ENCODE results near the gene PDE7B. TPM values are rescaled to one million over a fixed set of nuclear protein-coding genes. Genes with fewer than 3 reads are reported as not detected.

The PDE7B gene
- total RNA-seq, 1 donor, result 25.3 TPM

DNA sequence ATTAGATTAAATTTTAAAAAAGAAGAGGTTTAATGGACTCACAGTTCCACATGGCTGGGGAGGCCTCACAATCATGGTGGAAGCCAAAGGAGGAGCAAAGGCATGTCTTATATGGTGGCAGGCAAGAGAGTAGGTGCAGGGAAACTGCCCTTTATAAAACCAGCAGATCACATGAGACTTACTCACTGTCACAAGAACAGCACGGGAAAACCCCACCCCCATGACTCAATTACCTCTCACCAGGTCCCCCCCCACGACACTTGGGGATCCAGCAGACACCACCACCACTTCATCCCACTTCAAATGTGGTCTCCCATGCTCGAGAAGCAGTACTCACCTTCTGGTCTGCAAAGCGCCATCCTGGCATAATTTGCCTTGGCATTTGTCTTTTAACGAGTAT lies 374.0 kb downstream of the PDE7B start:
- H3K27ac ChIP-seq (ENCODE audit: low read depth, low read length), result peak overlapping the region; percentile 78

GRCh38 chr6:136226027-136226673 lies 374.6 kb downstream of the PDE7B start:
- H4K20me1 ChIP-seq (ENCODE audit: insufficient read depth, low read length), result no peaks in the 10 kb centered on the region
- peak overlapping the region; percentile 87 for H2AFZ ChIP-seq (ENCODE audit: low read length)
- no peak for DNase-seq (ENCODE audit: insufficient read length, low spot score, missing footprints)
- no peaks in the 10 kb centered on the region for H3K27me3 ChIP-seq (ENCODE audit: insufficient read depth, low read length)
- H3K79me2 ChIP-seq (ENCODE audit: insufficient read depth, low read length), result no peaks in the 10 kb centered on the region
- no peaks in the 10 kb centered on the region for H3K36me3 ChIP-seq (ENCODE audit: insufficient read depth, low read length)
- H3K9me3 ChIP-seq (ENCODE audit: low read depth, low read length), result no peaks in the 10 kb centered on the region
- H3K4me1 ChIP-seq (ENCODE audit: insufficient read depth, low read length), result peaks cover 10% of the 10 kb centered on the region
- H3K4me2 ChIP-seq (ENCODE audit: insufficient read depth, low read length), result peak overlapping the region; percentile 89
- peak overlapping the region; percentile 78 for H3K27ac ChIP-seq (ENCODE audit: low read depth, low read length)
- H3K4me3 ChIP-seq (ENCODE audit: insufficient read depth, low read length), result peak overlapping the region; percentile 65
- TF ChIP-seq CTCF (IDR thresholded peaks at IDR 0.05; ENCODE audit: extremely low read depth, low read depth, low read length), result peak; percentile 100

More for the DNA sequence above, 374.0 kb downstream of the PDE7B start:
- H3K79me2 ChIP-seq (ENCODE audit: insufficient read depth, low read length), result no peaks in the 10 kb centered on the region
- no peak overlapping the region for H3K4me3 ChIP-seq (ENCODE audit: insufficient read depth, low read length)
- no peaks in the 10 kb centered on the region for H3K27me3 ChIP-seq (ENCODE audit: insufficient read depth, low read length)
- no peaks in the 10 kb centered on the region for H4K20me1 ChIP-seq (ENCODE audit: insufficient read depth, low read length)
- no peaks in the 10 kb centered on the region for H3K9me3 ChIP-seq (ENCODE audit: low read depth, low read length)
- DNase-seq (ENCODE audit: insufficient read length, low spot score, missing footprints), result no peak
- no peaks in the 10 kb centered on the region for H3K36me3 ChIP-seq (ENCODE audit: insufficient read depth, low read length)
- peak overlapping the region; percentile 89 for H3K4me2 ChIP-seq (ENCODE audit: insufficient read depth, low read length)
- H3K4me1 ChIP-seq (ENCODE audit: insufficient read depth, low read length), result peaks cover 6% of the 10 kb centered on the region
- TF ChIP-seq CTCF (IDR thresholded peaks at IDR 0.05; ENCODE audit: extremely low read depth, low read depth, low read length), result no peak
- peak overlapping the region; percentile 87 for H2AFZ ChIP-seq (ENCODE audit: low read length)

DNA sequence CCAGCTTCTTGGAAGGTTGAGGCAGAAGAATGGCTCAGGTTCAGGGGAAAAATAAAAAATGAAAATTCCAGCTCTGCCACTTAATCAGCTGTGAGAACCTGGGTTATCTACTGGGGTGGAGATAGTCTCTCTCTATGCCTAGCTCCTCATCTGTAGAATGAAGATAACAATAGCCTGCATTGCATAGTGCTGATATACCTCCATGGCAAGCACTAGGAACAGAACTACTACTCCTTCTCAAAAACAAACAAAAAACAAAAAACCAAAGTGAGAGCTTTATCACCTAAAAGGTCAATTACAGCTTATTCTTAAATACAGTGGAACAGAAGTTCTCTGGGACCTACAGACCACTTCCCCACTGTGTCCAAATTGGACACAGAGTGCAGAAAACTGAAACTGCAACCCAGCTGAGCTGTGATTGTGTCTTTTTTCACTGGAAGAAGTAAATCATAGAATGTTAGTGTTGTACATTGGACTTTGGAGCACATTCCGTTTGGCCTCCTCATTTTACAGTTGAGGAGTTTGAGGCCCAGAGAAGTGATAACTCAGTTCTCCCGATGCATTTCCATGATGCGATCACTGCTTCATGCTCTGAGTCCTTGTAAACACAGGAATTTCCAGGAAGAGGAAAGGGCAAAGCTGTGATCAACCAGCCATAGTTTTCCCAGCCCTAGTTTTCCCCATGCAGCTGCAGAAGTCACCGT lies 375.3 kb downstream of the PDE7B start:
- H3K4me3 ChIP-seq (ENCODE audit: insufficient read depth, low read length), result peak overlapping the region; percentile 65
- no peaks in the 10 kb centered on the region for H3K36me3 ChIP-seq (ENCODE audit: insufficient read depth, low read length)
- peak overlapping the region; percentile 89 for H3K4me2 ChIP-seq (ENCODE audit: insufficient read depth, low read length)
- H3K27me3 ChIP-seq (ENCODE audit: insufficient read depth, low read length), result no peaks in the 10 kb centered on the region
- no peaks in the 10 kb centered on the region for H4K20me1 ChIP-seq (ENCODE audit: insufficient read depth, low read length)
- H3K9me3 ChIP-seq (ENCODE audit: low read depth, low read length), result no peaks in the 10 kb centered on the region
- DNase-seq (ENCODE audit: insufficient read length, low spot score, missing footprints), result no peak
- TF ChIP-seq CTCF (IDR thresholded peaks at IDR 0.05; ENCODE audit: extremely low read depth, low read depth, low read length), result no peak
- H3K27ac ChIP-seq (ENCODE audit: low read depth, low read length), result peak overlapping the region; percentile 78
- peaks cover 10% of the 10 kb centered on the region for H3K4me1 ChIP-seq (ENCODE audit: insufficient read depth, low read length)
- H3K79me2 ChIP-seq (ENCODE audit: insufficient read depth, low read length), result no peaks in the 10 kb centered on the region
- peak overlapping the region; percentile 87 for H2AFZ ChIP-seq (ENCODE audit: low read length)

DNA sequence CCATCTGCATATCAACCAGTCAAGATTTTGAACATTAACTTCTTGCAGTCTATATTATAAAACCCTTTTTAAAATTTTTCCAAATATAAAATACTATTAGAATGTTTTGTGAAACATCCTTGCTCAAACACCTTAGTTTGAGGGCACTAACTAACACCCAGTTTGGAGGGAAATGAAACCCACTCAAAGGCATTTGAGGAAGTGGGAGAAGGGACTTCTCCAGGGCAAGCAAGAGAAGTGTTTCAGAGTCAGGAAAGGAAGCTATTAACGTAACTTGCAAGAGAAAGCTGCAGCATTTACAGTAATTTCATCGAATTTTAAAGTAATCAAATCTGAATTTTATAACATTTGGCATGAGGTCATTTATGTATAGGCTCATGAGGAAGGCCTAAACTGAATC lies 377.3 kb downstream of the PDE7B start:
- Histone ChIP-seq H3K4me2 (ENCODE audit: insufficient read depth, low read length) (no peak overlapping the region), H3K4me1 (ENCODE audit: insufficient read depth, low read length) (peaks cover 10% of the 10 kb centered on the region), H3K27ac (ENCODE audit: low read depth, low read length) (no peak overlapping the region), H3K27me3 (ENCODE audit: insufficient read depth, low read length) (no peaks in the 10 kb centered on the region), H3K36me3 (ENCODE audit: insufficient read depth, low read length) (no peaks in the 10 kb centered on the region), H3K79me2 (ENCODE audit: insufficient read depth, low read length) (no peaks in the 10 kb centered on the region), H3K9me3 (ENCODE audit: low read depth, low read length) (no peaks in the 10 kb centered on the region), H4K20me1 (ENCODE audit: insufficient read depth, low read length) (no peaks in the 10 kb centered on the region), H3K4me3 (ENCODE audit: insufficient read depth, low read length) (no peak overlapping the region), H2AFZ (ENCODE audit: low read length) (no peak overlapping the region)
- no peak for DNase-seq (ENCODE audit: insufficient read length, low spot score, missing footprints)
- TF ChIP-seq CTCF (IDR thresholded peaks at IDR 0.05; ENCODE audit: extremely low read depth, low read depth, low read length), result no peak

All from osteoblast (primary cell).